GM19372 (cell line): Measurements from ENCODE around the gene MAST3.

Experiments
- ATAC-seq: cut with Tn5 transposase; IDR thresholded peaks from one replicate; pipeline ENCODE4 v1.9.1; 2021; ENCODE audit warnings: mild to moderate bottlenecking, low read depth, moderate library complexity; ENCODE audit not compliant: unreplicated experiment

MAST3 gene

GRCh38 chr19:18131841-18132596 is 34.4 kb downstream of the MAST3 start:
- ATAC-seq = no peak

- no peak for ATAC-seq
Measured at GRCh38 chr19:18135712-18136584, 38.4 kb downstream of the MAST3 start.

GRCh38 chr19:18137242-18137641 is 39.7 kb downstream of the MAST3 start:
- no peak for ATAC-seq

GRCh38 chr19:18137657-18138339 is 40.2 kb downstream of the MAST3 start:
- no peak for ATAC-seq

- no peak for ATAC-seq
Measured at GRCh38 chr19:18140473-18140872, 42.9 kb downstream of the MAST3 start.

- ATAC-seq = no peak
Measured at GRCh38 chr19:18141031-18141430, 43.5 kb downstream of the MAST3 start.

- no peak for ATAC-seq
Measured at GRCh38 chr19:18143902-18144301, 46.3 kb downstream of the MAST3 start.

- ATAC-seq = no peak
Measured at GRCh38 chr19:18144361-18144760, 46.8 kb downstream of the MAST3 start.

- ATAC-seq = no peak
Measured at GRCh38 chr19:18144906-18145305, 47.3 kb downstream of the MAST3 start.

- no peak for ATAC-seq
Measured at GRCh38 chr19:18145391-18145999, 47.9 kb downstream of the MAST3 start.

GRCh38 chr19:18147396-18147795 is 49.8 kb downstream of the MAST3 start:
- ATAC-seq = no peak

GRCh38 chr19:18149596-18149975 is 52.0 kb downstream of the MAST3 start:
- no peak for ATAC-seq

GRCh38 chr19:18150776-18151624 is 53.4 kb downstream of the MAST3 start:
- no peak for ATAC-seq

GRCh38 chr19:18152442-18152816 is 54.9 kb downstream of the MAST3 start:
- ATAC-seq = peak; percentile 65

GRCh38 chr19:18152817-18153555 is 55.4 kb downstream of the MAST3 start, which contains the start of gene PIK3R2:
Gene PIK3R2, plus strand, starts transcription at chr19:18153163. Its CDS starts 2,717 bp downstream, at chr19:18155880.
- peak; percentile 74 for ATAC-seq

- ATAC-seq = no peak
Measured at GRCh38 chr19:18153556-18154134, 56.1 kb downstream of the MAST3 start.

- no peak for ATAC-seq
Measured at GRCh38 chr19:18155095-18156087, 57.8 kb downstream of the MAST3 start.

- no peak for ATAC-seq
Measured at GRCh38 chr19:18156268-18156667, 58.7 kb downstream of the MAST3 start.
